SKM-1 (cell line): ENCODE measurements around the gene IQGAP3.

Source experiments
- DNase-seq: peaks from one replicate; lab custom pipeline; 2025; ENCODE audit not compliant: unreplicated experiment; lab: John Stamatoyannopoulos, UW

IQGAP3 gene

GRCh38 chr1:156571261-156571852 is 1.0 kb downstream of the IQGAP3 start:
- no peak for DNase-seq

DNA sequence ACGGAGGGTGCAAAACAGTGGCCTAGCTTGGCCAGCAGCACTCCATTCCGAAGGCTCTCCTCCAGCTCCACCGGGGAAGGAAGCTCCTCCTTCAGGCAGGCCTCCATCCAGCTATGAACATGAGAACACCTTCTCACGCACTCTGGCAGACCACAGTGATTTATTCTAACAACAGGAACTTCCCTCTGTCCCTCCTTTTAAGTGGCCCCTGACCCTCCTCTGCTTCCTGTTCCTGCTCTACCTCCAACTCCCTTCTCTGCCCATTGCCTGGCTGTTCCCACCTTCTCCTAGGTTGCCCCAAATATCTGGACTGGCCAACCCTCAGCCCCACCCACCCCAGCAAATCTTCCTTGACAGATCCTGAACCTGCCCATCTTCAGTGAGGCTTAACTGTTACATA is 5.9 kb downstream of the IQGAP3 start:
- no peak for DNase-seq

DNA sequence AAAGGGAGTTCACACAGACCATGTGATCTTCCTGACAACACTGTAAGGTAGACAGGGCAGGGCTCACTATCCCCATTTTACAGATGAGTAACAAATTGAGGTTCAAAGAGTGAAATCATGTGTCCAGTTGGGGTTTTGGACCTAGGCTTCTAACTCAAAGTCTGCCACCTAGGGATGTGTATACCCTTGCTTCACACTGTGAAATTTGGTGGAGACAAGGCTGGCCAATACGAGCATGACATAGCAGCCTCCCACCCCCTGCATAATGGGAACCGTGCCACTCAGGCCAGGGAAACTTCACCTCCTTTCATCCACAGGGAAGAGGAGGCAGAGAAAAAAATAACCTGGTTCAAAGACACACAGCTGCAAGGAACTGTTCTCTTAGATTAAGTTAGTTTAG is 6.8 kb downstream of the IQGAP3 start:
- no peak for DNase-seq

- DNase-seq: no peak
Observed at GRCh38 chr1:156560585-156561163, 11.7 kb downstream of the IQGAP3 start.

DNA sequence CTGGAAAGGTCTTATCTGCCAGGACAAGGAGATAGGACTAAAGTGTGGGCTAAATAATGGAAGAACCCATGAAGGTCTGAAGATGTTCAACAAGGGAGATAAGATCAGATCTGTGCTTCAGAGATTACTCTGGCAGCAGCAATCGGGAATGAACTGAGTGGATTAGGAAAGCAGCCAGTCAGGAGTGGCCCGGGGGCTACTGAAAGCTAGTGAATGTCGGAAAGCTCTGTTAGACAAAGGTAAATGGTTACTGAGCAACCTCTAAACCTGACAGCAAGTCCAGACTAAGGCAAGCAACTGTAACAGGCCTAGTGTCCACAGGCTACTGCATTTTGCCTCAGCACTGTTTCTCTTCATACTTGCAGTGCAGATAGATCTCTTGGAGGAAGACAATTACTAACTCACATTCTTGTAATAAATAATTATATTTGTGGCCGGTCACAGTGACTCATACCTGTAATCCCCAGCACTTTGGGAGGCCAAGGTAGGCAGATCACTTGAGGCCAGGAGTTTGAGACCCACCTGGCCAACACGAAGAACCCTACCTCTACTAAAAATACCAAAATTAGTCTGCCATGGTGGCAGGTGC is 12.5 kb downstream of the IQGAP3 start:
- DNase-seq: no peak

GRCh38 chr1:156559086-156559796 is 13.1 kb downstream of the IQGAP3 start:
- no peak for DNase-seq

DNA sequence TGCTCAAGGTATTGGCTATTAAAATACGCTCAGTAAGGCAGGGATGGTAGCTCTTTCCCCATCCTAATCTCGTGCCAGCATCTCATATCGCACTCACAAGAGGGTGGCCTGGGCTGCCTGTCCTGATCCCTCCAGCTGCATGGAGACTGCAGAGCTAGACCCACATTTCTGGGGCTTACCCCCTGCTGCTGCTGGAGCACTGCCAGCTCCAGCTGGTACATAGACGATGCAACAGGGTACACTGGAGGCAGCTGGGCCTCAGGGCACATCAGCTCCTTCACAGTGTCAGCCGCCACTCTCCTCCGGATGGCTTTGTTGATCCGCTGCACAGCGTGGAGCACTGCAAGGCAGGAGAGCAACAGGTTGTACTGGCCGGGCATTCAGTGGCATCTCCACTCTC is 16.0 kb downstream of the IQGAP3 start:
- DNase-seq: no peak

- no peak for DNase-seq
Observed at GRCh38 chr1:156555715-156556114, 16.6 kb downstream of the IQGAP3 start.

- DNase-seq: no peak
Observed at GRCh38 chr1:156554971-156555370, 17.4 kb downstream of the IQGAP3 start.

DNA sequence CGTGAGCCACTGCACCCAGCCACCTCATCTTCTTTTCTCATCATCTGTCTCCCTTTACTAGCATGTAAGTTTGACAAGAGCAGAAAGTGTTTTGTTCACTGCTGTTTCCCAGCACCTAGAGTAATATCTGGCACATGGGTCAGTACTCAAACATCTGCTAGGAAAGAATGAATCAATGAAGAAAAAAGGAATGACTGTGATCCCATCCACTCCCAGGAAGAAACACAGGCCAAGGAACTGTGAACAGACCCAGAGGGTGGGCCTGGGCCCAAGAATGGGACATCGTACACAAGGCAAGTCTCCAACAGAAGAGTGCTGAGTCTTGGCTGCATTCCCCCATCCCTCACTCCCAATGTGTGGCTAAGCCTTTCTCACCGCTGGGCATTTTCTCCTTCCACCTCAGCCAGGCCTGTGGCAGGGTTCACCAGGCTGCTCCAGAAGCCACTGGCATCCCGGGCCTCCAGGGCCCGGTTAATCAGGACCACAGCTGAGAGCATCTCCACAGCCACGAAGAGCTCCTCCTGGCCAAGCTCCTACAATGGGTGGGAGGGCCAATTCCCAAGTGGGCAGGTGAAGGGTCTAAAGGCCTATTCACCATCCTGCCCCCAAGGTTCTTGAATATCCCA is 18.4 kb downstream of the IQGAP3 start:
- no peak for DNase-seq

DNA sequence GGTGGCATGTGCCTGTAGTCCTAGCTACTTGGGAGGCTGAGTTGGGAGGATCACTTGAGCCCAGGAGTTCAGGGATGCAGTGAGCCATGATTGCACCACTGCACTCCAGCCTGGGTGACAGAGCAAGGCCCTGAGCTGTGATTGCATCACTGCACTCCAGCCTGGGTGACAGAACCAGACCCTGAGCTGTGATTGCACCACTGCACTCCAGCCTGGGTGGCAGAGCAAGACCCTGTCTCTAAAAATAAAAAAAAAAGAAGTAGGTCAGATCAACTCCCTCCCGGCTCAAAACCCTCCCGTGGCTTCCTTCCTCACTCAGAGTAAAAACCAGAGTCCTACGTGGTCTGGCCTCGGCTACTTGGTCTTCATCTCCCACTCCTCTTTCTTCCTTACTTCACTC is 19.4 kb downstream of the IQGAP3 start:
- peak; percentile 91 for DNase-seq

- DNase-seq: no peak
Observed at GRCh38 chr1:156552518-156552917, 19.8 kb downstream of the IQGAP3 start.

GRCh38 chr1:156551869-156552268 is 20.5 kb downstream of the IQGAP3 start:
- peak; percentile 81 for DNase-seq

- DNase-seq: peak; percentile 37
Observed at GRCh38 chr1:156551066-156551643, 21.2 kb downstream of the IQGAP3 start.

DNA sequence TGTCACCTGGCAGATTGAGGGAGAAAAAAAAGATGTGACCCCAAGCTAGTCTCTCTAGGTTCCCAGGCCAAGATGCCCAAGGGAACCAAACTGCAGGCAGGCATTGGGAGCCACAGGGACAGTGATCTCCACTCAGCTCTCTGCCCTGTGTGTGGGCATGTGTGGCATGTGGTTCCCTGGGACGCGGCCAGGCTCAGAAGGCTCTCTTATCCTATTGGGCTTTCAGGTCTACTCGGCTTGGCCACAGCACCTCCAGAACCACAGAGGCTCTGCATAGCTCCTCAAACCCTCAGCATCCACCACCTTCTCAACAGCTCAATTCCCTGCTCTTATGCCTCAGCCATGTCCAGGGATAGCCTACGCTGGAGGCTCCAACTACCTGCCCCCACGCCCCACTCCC is 22.0 kb downstream of the IQGAP3 start:
- no peak for DNase-seq

- DNase-seq: no peak
Observed at GRCh38 chr1:156549831-156550230, 22.5 kb downstream of the IQGAP3 start.

- no peak for DNase-seq
Observed at GRCh38 chr1:156549390-156549789, 23.0 kb downstream of the IQGAP3 start.

DNA sequence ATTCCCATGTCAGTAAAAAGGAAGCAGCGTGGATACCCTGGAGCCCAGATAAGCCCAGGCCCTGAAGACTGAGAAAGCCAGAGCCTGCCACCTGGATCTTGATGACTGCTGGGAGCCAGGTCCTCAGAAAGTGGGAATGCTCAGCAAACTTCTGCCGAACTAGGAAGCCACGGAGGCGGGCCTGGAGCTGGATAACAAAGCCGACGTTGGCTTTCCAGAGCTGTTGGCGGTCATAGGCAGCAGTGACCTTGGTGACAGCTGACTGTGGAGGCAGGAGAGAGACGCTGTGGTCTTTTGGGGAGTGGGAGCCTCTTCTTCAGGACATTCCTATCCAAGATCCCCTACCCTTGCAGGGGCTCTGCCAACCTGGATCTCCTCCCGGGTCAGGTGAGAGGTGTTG is 24.4 kb downstream of the IQGAP3 start:
- DNase-seq: no peak

GRCh38 chr1:156547434-156547833 is 24.9 kb downstream of the IQGAP3 start:
- DNase-seq: no peak

GRCh38 chr1:156546267-156546666 is 26.1 kb downstream of the IQGAP3 start:
- no peak for DNase-seq

DNA sequence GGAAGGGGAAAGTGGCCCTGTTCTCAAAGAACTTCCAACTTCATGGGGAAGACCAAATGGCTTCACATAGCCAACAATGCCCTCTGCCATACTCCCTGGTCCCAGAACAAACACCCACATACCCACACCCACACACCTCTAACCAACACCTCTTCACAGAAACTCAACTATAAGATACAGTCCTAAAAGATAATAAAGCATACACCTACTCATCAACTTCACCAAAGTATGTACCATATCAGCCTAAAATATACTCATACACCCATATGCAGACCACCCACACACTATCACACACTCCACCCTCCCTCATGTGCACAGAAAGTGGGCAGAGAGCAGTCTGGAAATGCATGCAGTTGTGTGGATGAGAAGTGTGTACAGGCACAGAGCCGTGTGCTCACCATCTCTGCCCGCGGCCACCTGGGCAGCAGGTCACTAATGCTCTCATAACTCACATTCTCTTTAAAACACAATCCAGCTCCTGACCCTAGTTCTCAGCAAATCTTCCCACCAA is 27.7 kb downstream of the IQGAP3 start:
- no peak for DNase-seq
